ENCODE results near the gene DNAJC13.
A peak's percentile ranks its signal among the peaks of the same experiment; 100 is the strongest.

Gene DNAJC13

DNA sequence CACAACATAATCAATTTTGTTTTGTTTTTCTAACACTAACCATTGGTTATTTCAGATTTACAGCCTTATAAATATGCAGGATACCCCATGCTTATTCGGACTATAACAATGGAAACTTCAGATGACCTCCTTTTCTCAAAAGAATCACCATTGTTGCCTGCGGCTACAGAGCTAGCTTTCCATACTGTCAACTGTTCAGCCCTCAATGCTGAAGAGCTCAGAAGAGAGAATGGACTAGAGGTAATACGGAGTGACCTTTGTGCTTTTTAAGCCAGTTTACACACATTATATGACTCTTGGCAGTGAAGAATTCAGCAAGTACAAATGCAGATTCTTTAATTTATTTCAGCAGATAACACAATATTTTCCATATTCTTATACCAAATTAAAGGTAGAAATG lies 81.8 kb downstream of the DNAJC13 start:
- DNase-seq: no peak

DNA sequence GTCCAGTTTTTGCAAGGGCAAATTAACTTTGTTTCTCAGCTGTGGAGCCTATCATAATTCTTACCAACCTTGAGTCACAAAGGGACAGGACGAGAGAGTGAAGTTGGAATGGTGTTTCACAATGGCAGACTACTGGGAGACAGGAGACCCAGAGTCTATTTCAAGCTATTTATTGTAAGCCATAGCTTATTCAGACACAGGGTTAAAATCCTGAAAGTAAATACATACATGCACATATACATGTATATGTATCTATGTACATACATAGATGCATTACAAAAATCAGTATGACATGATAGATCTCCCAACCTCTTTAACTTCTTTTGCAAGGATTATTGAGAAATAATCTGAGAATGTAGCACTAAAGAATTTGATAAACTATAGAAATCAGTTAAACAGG lies 86.3 kb downstream of the DNAJC13 start:
- no peak for DNase-seq

DNA sequence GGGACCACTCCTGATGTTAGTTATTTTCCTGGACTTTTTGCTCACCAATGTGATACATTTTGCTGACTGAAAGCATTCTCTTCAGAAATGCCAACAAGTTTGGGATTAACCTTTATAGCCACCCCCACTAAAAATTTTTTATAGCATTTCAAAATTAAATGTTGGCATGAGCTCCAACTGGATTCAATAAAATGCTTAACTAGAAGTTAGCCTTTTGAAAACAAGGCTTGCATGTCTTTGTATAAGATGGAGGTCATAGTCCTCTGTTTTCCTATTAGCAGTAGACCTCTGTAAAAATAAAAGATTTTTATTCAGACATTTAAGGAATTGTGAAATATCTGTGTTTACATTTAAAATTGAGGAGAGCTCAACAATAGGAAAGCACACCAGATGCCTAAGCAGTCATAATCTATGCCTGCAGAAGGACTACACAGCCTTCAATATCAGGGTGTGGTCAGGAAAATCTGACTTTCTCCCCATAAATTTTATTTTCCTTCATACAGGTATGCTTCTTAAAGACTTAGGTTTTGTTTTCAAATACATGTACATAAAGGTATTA lies 87.2 kb downstream of the DNAJC13 start:
- no peak for DNase-seq

DNA sequence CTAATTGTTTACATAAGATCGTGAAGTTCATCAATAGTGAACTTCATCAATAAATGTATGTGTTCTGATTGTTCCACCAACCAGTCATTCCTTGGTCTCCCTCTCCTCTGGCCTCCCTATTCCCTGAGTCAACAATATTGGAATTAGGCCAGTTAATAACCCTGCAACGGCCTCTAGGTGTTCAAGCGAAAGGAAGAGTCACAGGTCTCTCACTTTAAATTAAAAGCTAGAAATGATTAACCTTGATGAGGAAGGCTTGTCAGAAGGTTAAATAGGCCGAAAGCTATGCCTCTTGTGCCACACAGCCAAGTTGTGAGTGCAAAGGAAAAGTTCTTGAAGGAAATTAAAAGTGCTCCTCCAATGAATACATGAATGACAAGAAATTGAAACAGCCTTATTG lies 90.4 kb downstream of the DNAJC13 start:
- no peak for DNase-seq

DNA sequence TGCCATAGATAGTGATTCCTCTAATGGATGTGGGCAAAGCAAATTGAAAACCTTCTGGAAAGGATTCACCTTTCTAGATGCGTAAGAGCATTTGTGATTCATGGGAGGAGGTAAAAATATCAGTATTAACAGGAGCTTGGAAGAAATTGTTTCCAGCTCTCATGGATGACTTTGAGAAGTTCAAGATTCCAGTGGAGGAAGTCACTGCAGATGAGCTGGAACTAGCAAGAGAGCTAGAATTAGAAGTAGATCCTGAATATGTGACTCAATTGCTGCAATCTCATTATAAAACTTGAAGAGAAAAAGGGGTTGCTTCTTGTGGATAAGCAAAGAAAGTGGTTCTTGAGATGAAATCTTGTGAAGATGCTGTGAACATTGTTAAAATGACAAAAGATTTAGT lies 91.8 kb downstream of the DNAJC13 start:
- DNase-seq: no peak

DNA sequence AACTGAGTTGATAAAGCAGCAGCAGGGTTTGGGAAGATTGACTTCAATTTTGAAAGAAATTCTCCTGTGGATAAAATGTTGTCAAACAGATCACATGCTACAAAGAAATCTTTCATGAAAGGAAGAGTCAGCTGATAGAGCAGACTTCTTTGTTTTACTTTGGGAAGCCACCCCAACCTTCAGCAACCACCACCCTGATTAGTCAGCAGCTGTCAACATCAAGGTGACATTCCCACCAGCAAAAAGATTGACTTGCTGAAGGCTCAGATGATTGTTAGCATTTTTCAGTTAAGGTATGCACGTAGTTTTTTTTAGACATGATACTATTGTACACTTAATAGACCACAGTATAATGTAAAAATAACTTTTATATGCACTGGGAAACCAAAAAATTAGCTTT lies 92.2 kb downstream of the DNAJC13 start:
- DNase-seq: no peak

DNA sequence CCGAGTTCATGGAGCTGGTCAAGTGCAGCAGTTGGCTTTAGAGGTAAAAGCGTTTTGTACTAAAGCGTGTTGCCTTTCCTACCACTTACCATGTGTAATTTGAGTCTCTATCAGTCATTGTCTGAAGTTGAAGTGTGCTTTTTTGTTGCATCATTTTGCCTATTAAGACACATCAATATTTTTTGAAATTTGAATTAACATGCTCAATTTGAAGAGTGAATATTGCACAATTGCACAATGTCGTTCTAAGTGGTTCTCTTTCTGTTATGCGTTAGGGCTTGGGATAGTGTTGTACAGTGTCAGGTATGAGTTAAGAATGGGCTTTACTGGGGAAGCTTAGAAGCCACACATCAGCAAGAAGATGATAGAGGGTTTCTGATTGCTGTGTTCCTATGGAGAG lies 95.8 kb downstream of the DNAJC13 start:
- no peak for DNase-seq

DNA sequence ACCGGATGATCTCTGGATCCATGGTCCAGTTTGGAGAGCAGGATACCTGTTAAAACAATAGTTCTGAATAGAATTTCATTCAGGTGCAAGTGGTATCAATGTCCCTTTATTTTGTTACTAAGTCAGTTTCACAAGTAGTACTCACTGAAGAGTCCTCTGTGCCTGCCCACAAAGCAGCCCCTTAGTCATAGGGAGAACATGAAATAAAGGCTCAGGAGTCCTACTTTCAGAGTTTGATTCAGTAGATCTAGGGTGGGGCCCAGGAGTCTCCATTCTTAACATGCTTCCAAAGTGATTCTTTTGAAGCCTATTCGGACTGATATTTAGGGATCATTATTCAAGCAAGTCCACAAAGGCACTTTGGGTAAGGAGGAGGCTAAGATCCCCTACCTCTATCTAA lies 100.0 kb downstream of the DNAJC13 start:
- no peak for DNase-seq

DNA sequence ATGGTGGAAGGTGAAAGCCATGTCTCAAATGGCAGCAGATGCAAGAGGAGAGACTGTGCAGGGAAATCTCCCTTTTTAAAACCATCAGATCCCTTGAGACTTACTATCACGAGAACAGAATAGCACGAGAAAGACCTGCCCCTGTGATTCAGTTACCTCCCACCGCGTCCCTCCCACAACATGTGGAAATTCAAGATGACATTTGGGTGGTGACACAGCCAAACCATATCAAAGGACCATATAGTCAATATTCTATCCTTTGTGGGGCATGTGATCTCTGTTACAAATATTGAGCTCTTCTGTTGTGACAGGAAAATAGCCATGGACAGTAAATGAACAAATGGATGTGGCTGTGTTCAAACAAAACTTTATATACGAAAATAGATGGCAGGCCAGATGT lies 102.6 kb downstream of the DNAJC13 start:
- no peak for DNase-seq

DNA sequence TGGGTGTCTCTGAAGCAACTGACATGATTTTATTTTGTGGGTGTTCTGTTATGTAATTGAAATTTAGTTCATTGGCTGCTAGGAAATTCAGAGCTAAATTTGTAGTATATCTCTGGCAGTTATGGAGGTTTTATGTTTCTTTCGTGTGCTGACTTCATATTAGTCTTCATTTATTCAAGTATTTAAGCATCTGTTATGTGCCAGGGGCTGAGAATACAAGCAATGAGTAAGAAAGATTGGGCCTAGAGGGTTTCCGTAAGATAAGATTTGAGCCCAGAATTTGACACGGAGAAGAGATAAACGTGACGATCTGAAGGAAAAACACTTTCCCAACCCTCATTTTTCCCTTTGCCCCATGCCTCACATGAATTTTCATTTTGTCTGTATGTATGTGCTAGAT lies 104.6 kb downstream of the DNAJC13 start:
- DNase-seq: no peak

DNA sequence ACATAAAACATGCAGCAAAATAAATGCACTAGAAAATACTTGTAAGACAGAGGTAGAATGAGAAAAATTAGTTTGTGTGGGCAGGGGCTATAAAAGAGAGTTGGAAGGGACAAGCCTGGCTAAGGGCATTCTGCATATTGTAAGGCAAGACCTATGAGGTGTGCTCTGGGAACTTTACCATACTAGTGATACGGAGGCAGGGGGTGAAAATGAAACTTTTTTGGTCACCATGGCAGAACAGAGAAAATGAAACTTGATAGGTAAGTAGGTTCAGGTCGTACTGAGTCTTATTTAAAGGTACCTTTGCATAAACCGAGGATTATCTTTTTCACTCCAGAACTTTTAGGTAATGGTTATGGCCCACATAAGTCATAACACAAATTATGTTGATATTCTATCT lies 105.1 kb downstream of the DNAJC13 start:
- no peak for DNase-seq

DNA sequence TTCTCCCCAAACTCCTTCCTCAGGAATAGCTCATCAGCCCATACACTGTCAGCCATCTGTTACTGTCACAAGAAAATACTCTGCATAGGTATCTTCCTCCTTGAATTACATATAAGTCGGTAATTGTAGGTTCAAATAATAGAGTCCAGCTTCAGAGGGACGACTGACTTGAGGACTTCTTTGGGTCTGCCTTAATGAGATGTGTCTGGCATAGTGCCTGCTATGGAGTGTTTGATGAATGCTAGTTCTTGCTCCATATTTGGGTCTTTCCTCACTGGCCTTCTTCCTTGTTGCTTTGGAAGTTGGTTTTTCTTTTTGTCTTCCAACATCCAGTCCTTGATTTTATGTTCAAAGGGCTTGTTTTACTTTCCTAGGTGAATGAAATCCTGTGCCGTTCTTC lies 113.3 kb downstream of the DNAJC13 start:
- DNase-seq: no peak

DNA sequence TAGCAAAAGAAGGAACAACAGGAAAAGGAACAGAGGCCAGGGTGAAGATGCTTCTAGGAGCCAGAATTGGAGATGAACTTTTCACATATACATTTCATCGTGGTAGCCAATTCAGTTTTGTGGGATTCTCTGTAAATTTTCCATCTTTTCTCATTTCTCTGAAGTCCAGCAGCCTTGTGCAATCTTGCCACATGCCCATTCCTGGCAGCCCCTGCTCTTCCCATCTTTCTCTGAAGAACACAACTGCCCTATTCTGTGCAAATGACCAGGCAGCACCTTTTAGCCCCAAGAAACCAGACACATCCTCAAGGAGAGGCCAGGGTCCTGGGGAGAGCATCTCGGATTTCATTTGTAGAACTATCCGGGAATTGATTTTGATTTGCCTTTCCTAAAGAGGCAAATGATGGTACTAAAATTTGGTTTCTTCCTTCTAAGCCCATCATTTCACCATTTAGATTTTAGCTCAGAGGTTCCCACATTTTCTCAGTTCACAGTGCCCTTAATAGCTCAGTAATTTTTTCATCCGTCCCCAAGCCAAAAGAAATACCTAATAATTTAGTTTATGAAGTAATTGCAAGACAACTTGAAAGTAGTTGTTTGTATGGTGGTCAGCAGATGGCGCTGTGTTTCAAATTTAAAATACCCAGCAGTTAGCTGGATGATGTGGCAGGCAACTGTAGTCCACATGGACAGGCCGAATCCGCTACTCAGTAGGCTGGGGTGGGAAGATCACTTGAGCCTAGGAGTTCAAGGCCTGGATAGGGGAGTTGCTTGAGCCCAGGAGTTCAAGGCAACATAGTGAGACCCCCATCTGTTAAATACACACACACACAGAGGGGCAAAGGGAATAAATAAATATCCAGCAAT lies 118.5 kb downstream of the DNAJC13 start:
- DNase-seq: peak; percentile 48

DNA sequence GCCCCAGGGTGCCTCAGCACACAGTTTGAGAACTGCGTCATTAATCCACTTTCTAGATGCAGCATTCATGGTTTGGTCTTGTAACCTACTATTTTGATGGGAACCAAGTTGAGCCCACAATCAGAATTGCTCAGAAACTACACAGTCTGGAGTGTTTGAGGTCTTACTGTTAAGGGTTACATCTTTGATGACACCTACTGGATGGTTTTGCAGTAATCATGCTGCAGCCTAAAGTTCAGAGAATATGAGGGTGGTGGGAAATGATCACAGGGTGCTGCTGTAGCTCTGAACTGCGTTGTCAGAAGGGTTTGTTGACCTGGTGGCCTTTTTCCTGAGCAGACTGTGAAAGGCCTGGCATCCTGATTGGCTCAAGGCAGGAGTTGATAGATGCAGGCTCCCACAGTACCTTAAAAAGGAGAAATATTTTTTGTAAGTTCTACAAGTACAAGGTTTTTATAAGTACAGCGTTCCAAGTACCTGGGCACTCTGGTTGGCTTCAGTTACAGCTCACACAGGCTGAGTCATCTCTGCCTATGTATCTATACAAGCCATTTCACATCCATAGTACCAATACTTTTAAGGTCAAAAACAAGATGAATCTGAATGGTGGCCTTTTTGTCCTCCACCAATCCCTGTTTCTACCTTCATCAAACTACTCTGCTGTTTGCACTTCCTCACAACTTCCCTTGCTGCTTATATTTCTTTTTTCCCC lies 119.3 kb downstream of the DNAJC13 start:
- DNase-seq: no peak

DNA sequence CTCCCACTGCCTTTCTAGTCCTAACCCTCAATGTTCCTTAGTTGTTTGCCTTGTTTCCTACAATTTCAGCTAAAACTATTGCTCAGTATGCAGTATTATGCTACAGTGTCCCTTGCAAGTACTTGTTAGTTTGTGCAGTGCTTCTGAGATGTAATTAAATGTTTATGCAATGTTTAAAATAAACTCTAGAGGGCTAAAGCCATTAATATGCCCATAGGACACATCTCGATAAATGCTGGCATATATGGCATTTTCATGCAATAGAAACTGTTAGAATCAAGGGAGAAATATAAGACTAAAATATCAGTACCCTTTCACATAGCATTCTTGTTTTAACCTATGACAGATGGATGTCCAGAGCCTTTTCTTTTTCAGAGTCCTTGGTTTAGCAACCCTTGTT lies 120.0 kb downstream of the DNAJC13 start:
- DNase-seq: no peak

DNA sequence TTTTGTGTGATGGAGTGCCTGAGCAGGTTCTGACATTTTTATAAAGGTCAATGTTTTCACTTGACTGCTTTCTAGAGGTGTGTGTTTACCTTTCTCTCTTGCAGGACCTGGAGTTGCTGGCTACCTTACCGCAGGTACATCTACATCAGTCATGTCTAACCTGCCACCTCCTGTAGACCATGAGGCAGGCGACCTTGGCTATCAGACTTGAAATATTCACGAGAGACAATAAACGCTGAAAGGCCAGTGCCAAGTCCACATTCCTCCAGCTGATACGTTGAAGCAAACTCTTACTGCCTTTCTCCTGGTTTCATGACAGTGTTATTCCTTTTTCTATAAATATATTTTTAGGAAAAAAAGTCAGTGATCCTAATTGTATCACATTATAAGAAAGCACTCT lies 120.8 kb downstream of the DNAJC13 start:
- DNase-seq: no peak

DNA sequence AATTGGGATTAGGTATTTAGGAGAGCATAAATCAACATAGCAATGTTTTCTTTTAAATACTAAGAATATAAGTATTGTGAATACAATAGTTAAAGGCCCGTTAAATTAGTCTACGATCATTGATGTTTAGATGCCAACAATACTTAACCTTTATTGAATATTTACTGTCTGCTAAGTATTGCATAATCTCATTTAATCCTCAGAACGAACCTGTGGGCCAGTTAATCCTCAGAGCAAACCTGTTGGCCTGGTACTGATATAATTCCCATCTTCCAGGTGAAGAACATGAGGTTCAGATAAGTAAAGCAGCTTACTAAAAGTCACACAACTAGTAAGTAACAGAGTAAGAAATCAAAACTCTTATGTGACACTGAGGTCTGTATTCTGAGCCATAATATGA lies 122.4 kb downstream of the DNAJC13 start:
- DNase-seq: no peak

DNA sequence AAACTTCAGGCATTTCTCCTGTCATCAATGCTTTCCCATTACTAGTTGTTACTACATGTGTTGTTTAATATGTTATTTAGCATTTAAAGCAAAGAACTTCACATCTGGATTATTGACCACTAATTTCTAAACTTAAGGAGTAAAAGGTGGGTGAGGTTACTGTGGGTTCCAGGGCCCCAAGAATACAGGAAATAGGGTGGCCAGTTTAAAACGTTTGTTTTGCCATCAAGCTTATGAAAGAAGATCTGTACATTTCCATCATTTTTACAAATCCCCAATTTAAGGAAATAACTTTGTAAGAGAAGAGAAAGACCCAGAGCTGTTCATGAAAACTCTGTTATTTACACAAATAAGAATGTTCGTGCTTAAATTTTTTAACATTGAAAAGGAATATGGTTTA lies 125.3 kb downstream of the DNAJC13 start:
- no peak for DNase-seq

DNA sequence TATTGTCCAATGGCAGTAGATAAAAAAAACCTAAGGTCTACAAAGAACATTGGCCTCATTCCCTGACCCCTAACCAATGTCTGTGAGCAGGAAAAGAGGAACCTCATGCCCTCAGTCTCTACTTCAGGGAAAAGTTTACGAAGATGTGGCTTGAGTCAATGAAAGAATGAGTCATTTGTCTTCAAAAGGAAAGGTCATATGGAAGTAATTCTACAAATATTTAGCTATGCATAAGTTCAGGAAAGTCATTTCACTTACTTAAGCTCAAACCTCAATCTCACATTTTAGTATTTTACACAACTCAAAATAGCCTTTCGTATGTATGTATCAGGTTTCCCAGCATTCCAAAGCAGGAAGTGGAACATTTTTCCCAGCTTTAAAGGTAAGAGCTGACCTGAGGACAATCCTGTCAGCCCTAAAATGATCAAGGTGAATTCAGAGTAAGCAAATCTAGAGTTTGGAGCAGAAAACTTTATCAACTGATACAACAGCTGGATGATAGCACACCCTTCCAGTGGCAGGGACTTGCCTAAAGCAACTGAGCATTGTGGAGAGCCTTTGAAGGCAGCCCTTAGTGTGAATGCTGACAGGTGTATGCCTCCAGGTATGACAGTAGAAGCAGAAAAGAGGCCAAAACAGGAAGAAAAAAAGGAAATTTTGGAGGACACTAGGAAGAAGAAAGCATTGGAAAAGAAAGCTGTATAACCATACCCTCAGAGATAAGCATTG lies 125.9 kb downstream of the DNAJC13 start:
- no peak for DNase-seq

DNA sequence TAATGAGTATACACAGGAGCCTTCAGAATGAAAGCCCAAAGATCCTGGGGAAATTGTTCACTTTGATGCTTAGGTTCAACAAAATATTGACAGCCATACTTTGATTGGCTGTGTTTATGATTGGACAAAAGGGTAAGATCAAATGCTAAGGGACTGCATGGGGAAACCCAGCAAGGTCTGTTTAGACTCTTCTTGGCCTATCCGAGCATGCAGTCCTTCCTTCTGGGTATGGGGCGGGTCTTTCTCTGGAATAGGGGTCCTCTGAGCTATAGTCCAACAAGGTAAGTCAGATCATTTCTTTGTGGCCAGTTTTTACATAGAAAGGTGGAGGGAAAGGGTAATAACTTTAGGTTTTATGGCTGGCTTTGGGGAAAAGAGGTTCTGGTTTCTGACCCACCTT lies 126.8 kb downstream of the DNAJC13 start:
- DNase-seq: no peak

DNA sequence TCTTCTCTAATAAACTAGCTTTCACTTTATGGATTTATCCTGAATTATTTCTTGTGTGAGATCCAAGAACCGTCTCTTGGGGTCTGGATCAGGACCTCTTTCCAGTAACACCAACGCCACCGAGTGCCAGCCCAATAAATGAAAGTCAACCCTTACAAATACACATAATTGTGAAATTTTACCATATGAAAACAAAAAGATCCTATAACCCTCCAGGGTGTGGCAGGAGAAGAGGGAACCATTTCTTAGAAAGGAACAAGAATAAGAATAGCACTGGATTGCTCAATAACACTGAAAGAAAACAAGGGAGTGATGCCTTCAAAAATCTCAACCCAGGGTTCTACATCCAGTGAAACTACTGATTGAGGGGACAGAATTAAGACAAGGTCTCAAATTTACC lies 128.2 kb downstream of the DNAJC13 start:
- DNase-seq: no peak

DNA sequence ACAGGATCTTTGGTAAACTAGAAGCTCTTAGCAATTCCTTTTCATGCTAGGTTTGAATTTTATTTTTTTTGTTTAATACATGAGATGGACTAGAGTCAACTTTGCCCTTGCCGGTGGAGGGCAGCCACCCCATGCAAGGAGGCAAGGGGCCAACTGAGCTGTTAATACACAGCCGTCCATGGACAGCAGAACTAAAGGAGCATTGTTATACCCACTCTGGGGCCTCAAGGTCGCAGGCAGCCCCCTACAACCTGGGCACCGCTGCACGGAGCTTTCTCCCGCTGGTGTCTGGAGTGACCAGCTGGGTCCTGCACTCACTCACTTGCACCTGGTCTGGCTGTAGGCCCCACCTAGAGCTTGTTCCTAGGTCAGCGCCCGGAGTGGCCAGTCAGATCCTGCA lies 131.9 kb downstream of the DNAJC13 start:
- no peak for DNase-seq

DNA sequence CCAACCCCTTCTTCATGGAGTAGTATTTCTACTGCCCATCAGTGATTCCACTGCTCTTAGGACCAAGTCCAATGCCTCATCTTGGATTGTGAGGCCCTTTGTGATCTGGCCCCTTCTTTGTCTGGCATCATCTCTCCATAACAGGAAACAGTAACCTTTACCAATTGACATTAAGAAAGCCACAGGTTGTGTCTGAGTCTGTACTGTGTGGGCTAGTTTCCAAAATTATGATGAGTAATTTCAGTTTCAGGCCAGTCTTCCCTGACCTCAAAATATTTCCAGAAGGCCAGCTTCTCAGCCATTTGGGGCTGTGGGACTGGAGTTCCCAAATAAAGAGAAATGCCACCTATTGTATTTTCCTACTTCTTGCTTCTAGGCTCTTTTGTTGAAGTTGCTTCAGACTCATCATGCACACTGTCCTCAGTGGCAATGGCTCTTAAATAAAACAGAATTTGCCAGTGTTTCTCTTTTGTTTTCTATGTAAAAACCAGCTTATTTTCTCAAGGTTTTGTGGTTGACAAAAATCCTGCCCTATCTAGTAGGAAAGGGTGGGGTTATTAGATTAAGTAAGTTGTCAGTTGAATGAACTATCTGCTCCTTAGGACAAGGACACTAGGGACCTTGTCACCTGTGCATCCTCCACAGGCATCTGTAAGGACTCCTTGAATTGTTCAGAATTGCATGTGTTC lies 132.7 kb downstream of the DNAJC13 start:
- DNase-seq: no peak
